GM12878 (cell line): ENCODE results near the gene RACK1. TPM values are rescaled to one million over a fixed set of nuclear protein-coding genes. Genes with fewer than 3 reads are reported as not detected.

Experiments
- BMI1 ChIP-seq: fragments of 450-650 bp; IDR thresholded peaks from 2 replicates; pipeline ENCODE4 v1.6.1; 2016; ENCODE audit warnings: mild to moderate bottlenecking, moderate library complexity, borderline replicate concordance
- BRCA1 ChIP-seq: IDR thresholded peaks from 2 replicates; pipeline ENCODE4 v1.6.1; 2011; ENCODE audit warnings: low read depth, low read length, improper control_type of control experiment
- CREM ChIP-seq: IDR thresholded peaks from 2 replicates; pipeline ENCODE4 v1.6.1; 2014; ENCODE audit warnings: antibody characterized with exemption, low read depth
- E2F4 ChIP-seq: IDR thresholded peaks from 2 replicates; pipeline ENCODE4 v1.6.1; 2012; ENCODE audit warnings: low read depth, low read length, improper control_type of control experiment
- E4F1 ChIP-seq: fragments of 450-650 bp; IDR thresholded peaks from 2 replicates; pipeline ENCODE4 v1.6.1; 2018; ENCODE audit warnings: borderline replicate concordance, mild to moderate bottlenecking; ENCODE audit not compliant: partially characterized antibody
- ETV6 ChIP-seq, 2 experiments: fragments of 450-650 bp in 1 of 2; IDR thresholded peaks in 1 of 2; conservative IDR thresholded peaks in 1 of 2; 2 replicates each; pipeline ENCODE4 v1.6.1; 2014; ENCODE audit warnings: antibody characterized with exemption in 1 of 2, borderline replicate concordance in 1 of 2, low read depth in 1 of 2, mild to moderate bottlenecking in 1 of 2, moderate library complexity in 1 of 2
- FOXK2 ChIP-seq: fragments of 450-650 bp; IDR thresholded peaks from 2 replicates; pipeline ENCODE4 v1.6.1; 2017; ENCODE audit warnings: mild to moderate bottlenecking, moderate library complexity
- GABPA ChIP-seq: IDR thresholded peaks from 2 replicates; pipeline ENCODE4 v1.6.1; 2014; ENCODE audit warnings: antibody characterized with exemption, low read depth, mild to moderate bottlenecking, inconsistent platforms
- GATAD2B ChIP-seq: fragments of 450-650 bp; conservative IDR thresholded peaks from 2 replicates; pipeline ENCODE4 v1.6.1; 2017; ENCODE audit warnings: low read depth, mild to moderate bottlenecking, moderate library complexity
- HCFC1 ChIP-seq: fragments of 150-350 bp; IDR thresholded peaks from 2 replicates; pipeline ENCODE4 v1.6.1; 2014; ENCODE audit warnings: low read length
- KDM1A ChIP-seq: fragments of 200-600 bp; sonication (generic); IDR thresholded peaks from 2 replicates; pipeline ENCODE4 v1.6.1; 2016; ENCODE audit warnings: borderline replicate concordance
- KLF5 ChIP-seq: fragments of 450-650 bp; IDR thresholded peaks from 2 replicates; pipeline ENCODE4 v1.6.1; 2014; ENCODE audit warnings: mild to moderate bottlenecking; ENCODE audit not compliant: partially characterized antibody
- LARP7 ChIP-seq: fragments of 450-650 bp; IDR thresholded peaks from 2 replicates; pipeline ENCODE4 v1.6.1; 2017; ENCODE audit warnings: mild to moderate bottlenecking
- MEF2A ChIP-seq: IDR thresholded peaks from 2 replicates; pipeline ENCODE4 v1.6.1; 2011; ENCODE audit warnings: low read depth, mild to moderate bottlenecking, low read length, moderate library complexity; ENCODE audit not compliant: insufficient read depth
- MLLT1 ChIP-seq: fragments of 450-650 bp; IDR thresholded peaks from 2 replicates; pipeline ENCODE4 v1.6.1; 2016; ENCODE audit warnings: mild to moderate bottlenecking
- NKRF ChIP-seq: fragments of 450-650 bp; conservative IDR thresholded peaks from 2 replicates; pipeline ENCODE4 v1.6.1; 2017; ENCODE audit warnings: mild to moderate bottlenecking, moderate library complexity
- PAX5 ChIP-seq: IDR thresholded peaks from 2 replicates; pipeline ENCODE4 v1.6.1; 2011; ENCODE audit warnings: low read depth, low read length, borderline replicate concordance
- RAD21 ChIP-seq: IDR thresholded peaks from 2 replicates; pipeline ENCODE4 v1.6.1; 2011; ENCODE audit warnings: mild to moderate bottlenecking, low read depth, low read length, moderate library complexity; ENCODE audit not compliant: insufficient read depth
- RB1 ChIP-seq: fragments of 450-650 bp; formaldehyde crosslinking; IDR thresholded peaks from 2 replicates; pipeline ENCODE4 v1.6.1; 2017; ENCODE audit warnings: mild to moderate bottlenecking, borderline replicate concordance
- RUNX3 ChIP-seq: IDR thresholded peaks from 2 replicates; pipeline ENCODE4 v1.6.1; 2012; ENCODE audit warnings: low read length, inconsistent platforms
- SMAD1 ChIP-seq: fragments of 450-650 bp; IDR thresholded peaks from 2 replicates; pipeline ENCODE4 v1.6.1; 2018; ENCODE audit warnings: mild to moderate bottlenecking, low read depth; ENCODE audit not compliant: partially characterized antibody
- SMAD5 ChIP-seq: IDR thresholded peaks from 2 replicates; pipeline ENCODE4 v1.6.1; 2016; ENCODE audit warnings: antibody characterized with exemption, low read depth
- SMARCA5 ChIP-seq: fragments of 450-650 bp; IDR thresholded peaks from 2 replicates; pipeline ENCODE4 v1.6.1; 2017; ENCODE audit warnings: mild to moderate bottlenecking
- TARDBP ChIP-seq: IDR thresholded peaks from 2 replicates; pipeline ENCODE4 v1.6.1; 2016; ENCODE audit warnings: borderline replicate concordance
- TCF7 ChIP-seq: IDR thresholded peaks from 2 replicates; pipeline ENCODE4 v1.6.1; 2014; ENCODE audit warnings: antibody characterized with exemption, borderline replicate concordance
- polyA plus RNA-seq, 11 experiments: library from polyadenylated mRNA; depleted of rRNA in 4 of 11; unstranded in 6 of 11; stranded (reverse) in 5 of 11; fragments of >200 nt; fragmentation: Nextera tagmentation in 4 of 11; fragmentation: Illumina TruSeq in 1 of 11; extraction: Ambion mirVana in 4 of 11; extraction: Trizol in 1 of 11; gene quantifications; 1 replicate in 1 of 11; 2 replicates in 10 of 11; pipeline versions ENCODE4 v1.2.1 to v1.2.3, GENCODE V29; 2011 to 2016; ENCODE audit warnings: inconsistent platforms in 2 of 11, missing spikeins in 2 of 11, low read depth in 1 of 11
- total RNA-seq, 4 experiments: library from RNA; depleted of rRNA in 3 of 4; stranded (reverse); fragments of >200 nt in 3 of 4; fragmentation: Illumina TruSeq in 1 of 4; extraction: Trizol in 1 of 4; gene quantifications; 2 replicates each; pipeline versions ENCODE4 v1.2.1 to v1.2.3, GENCODE V29; 2013 to 2021

Gene RACK1
- total and polyA plus RNA-seq, 10 of the 15 experiments (the other 5 are each of a cell fraction or from before 2014, with no cell fraction given): 1,365 to 6,584 (median 4,167) TPM

- TF ChIP-seq SMAD1 (peak; percentile 78), ETV6 (conservative IDR thresholded peaks at IDR 0.05 in 1 of 2, IDR thresholded peaks at IDR 0.05 in 1 of 2; ENCODE audit: borderline replicate concordance in 1 of 2, low read depth in 1 of 2) (peak in 1 of 2 experiments; percentile 57; a peak in 1 of 4 replicates), SMAD5 (peak; percentile 98), FOXK2 (peak; percentile 94), BRCA1 (no peak), E2F4 (no peak), PAX5 (peak; percentile 31; the same call in 1 of the 2 replicates), HCFC1 (peak; percentile 80), RB1 (peak; percentile 80; the same call in 1 of the 2 replicates), TCF7 (no peak), MEF2A (no peak), LARP7 (peak; percentile 69), KDM1A (no peak), SMARCA5 (peak; percentile 86), RAD21 (no peak), GATAD2B (peak; percentile 59; the same call in 1 of the 2 replicates), MLLT1 (peak; percentile 86), NKRF (peak; percentile 84; the same call in 1 of the 2 replicates), TARDBP (peak; percentile 68; the same call in 1 of the 2 replicates), KLF5 (peak; percentile 96), RUNX3 (0 out of 2 replicates have a peak, but pooled peaks have one; percentile 5), GABPA (peak; percentile 97), BMI1 (no peak), E4F1 (peak; percentile 13), CREM (peak; percentile 74)
Measured at GRCh38 chr5:181243564-181244343, at the start of gene RACK1 (continued).
